Measurements from ENCODE around the gene GRK6. TPM values are rescaled to one million over a fixed set of nuclear protein-coding genes. Genes with fewer than 3 reads are reported as not detected.

Gene GRK6
- polyA plus RNA-seq, 1 donor from 2014 or later = 22.6 TPM

GRCh38 chr5:177399997-177400868, 26.2 kb upstream of the GRK6 start, which contains the start of gene PFN3:
TSS of gene PFN3 (minus strand) at chr5:177400661. CDS start at chr5:177400576, 85 bp downstream.
- Histone ChIP-seq H3K4me3 (ENCODE audit: low read length) (no peak within 1 kb of the TSS), H3K4me2 (ENCODE audit: low read length) (no peak within 1 kb of the TSS), H3K9me2 (ENCODE audit: insufficient read depth, low read length) (no peaks in the 10 kb centered on the region), H3K9me3 (ENCODE audit: low read length) (no peaks in the 10 kb centered on the region), H3K79me2 (replicated peaks; ENCODE audit: insufficient read depth, low read length) (no peaks in the 10 kb centered on the region), H3K36me3 (ENCODE audit: insufficient read depth, low read length) (no peaks in the 10 kb centered on the region), H4K20me1 (ENCODE audit: insufficient read depth) (no peaks in the 10 kb centered on the region), H3F3A (ENCODE audit: insufficient read depth, low read length, poor library complexity, severe bottlenecking) (no peaks in the 10 kb centered on the region), H2AFZ (ENCODE audit: low read depth, low read length) (no peak within 1 kb of the TSS), H3K27me3 (ENCODE audit: insufficient read depth, low read depth, low read length) (peaks cover 42% of the 10 kb centered on the region), H3K27ac (ENCODE audit: low read length) (no peak within 1 kb of the TSS), H3K9ac (ENCODE audit: low read length) (no peak within 1 kb of the TSS)
- TF ChIP-seq EZH2 (IDR thresholded peaks at IDR 0.05; ENCODE audit: borderline replicate concordance, insufficient read depth, low read length, poor library complexity, severe bottlenecking) (no peak), RAD21 (conservative IDR thresholded peaks at IDR 0.05) (no peak), TAF1 (IDR thresholded peaks at IDR 0.05; ENCODE audit: low read depth) (no peak), POLR2AphosphoS5 (IDR thresholded peaks at IDR 0.05) (no peak), EP300 (conservative IDR thresholded peaks at IDR 0.05; ENCODE audit: poor library complexity, severe bottlenecking) (no peak), MXI1 (conservative IDR thresholded peaks at IDR 0.05; ENCODE audit: poor library complexity, severe bottlenecking) (no peak), CTCF (IDR thresholded peaks at IDR 0.05; ENCODE audit: poor library complexity, severe bottlenecking) (no peak), SMC3 (conservative IDR thresholded peaks at IDR 0.05; ENCODE audit: poor library complexity) (no peak)
- TF ChIP-seq, protein P1, sequence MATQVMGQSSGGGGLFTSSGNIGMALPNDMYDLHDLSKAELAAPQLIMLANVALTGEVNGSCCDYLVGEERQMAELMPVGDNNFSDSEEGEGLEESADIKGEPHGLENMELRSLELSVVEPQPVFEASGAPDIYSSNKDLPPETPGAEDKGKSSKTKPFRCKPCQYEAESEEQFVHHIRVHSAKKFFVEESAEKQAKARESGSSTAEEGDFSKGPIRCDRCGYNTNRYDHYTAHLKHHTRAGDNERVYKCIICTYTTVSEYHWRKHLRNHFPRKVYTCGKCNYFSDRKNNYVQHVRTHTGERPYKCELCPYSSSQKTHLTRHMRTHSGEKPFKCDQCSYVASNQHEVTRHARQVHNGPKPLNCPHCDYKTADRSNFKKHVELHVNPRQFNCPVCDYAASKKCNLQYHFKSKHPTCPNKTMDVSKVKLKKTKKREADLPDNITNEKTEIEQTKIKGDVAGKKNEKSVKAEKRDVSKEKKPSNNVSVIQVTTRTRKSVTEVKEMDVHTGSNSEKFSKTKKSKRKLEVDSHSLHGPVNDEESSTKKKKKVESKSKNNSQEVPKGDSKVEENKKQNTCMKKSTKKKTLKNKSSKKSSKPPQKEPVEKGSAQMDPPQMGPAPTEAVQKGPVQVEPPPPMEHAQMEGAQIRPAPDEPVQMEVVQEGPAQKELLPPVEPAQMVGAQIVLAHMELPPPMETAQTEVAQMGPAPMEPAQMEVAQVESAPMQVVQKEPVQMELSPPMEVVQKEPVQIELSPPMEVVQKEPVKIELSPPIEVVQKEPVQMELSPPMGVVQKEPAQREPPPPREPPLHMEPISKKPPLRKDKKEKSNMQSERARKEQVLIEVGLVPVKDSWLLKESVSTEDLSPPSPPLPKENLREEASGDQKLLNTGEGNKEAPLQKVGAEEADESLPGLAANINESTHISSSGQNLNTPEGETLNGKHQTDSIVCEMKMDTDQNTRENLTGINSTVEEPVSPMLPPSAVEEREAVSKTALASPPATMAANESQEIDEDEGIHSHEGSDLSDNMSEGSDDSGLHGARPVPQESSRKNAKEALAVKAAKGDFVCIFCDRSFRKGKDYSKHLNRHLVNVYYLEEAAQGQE (IDR thresholded peaks at IDR 0.05; ENCODE audit: borderline replicate concordance) = no peak

GRCh38 chr5:177402271-177403043, 24.0 kb upstream of the GRK6 start:
- peak overlapping the region; percentile 55 for H3K9ac ChIP-seq (ENCODE audit: low read length)
- H3F3A ChIP-seq (ENCODE audit: insufficient read depth, low read length, poor library complexity, severe bottlenecking) = no peaks in the 10 kb centered on the region
- H3K9me2 ChIP-seq (ENCODE audit: insufficient read depth, low read length) = no peaks in the 10 kb centered on the region
- no peaks in the 10 kb centered on the region for H4K20me1 ChIP-seq (ENCODE audit: insufficient read depth)
- TF ChIP-seq EP300 (conservative IDR thresholded peaks at IDR 0.05; ENCODE audit: poor library complexity, severe bottlenecking) = no peak
- peak; percentile 79 for TF ChIP-seq CTCF (IDR thresholded peaks at IDR 0.05; ENCODE audit: poor library complexity, severe bottlenecking)
- no peak for TF ChIP-seq MXI1 (conservative IDR thresholded peaks at IDR 0.05; ENCODE audit: poor library complexity, severe bottlenecking)
- TF ChIP-seq TAF1 (IDR thresholded peaks at IDR 0.05; ENCODE audit: low read depth) = no peak
- TF ChIP-seq RAD21 (conservative IDR thresholded peaks at IDR 0.05) = peak; percentile 65
- TF ChIP-seq EZH2 (IDR thresholded peaks at IDR 0.05; ENCODE audit: borderline replicate concordance, insufficient read depth, low read length, poor library complexity, severe bottlenecking) = no peak
- TF ChIP-seq POLR2AphosphoS5 (IDR thresholded peaks at IDR 0.05) = peak; percentile 49
- TF ChIP-seq, protein P1 (IDR thresholded peaks at IDR 0.05; ENCODE audit: borderline replicate concordance) = no peak
- peak; percentile 75 for TF ChIP-seq SMC3 (conservative IDR thresholded peaks at IDR 0.05; ENCODE audit: poor library complexity)
- no peak overlapping the region for H3K4me2 ChIP-seq (ENCODE audit: low read length)
- H2AFZ ChIP-seq (ENCODE audit: low read depth, low read length) = peak overlapping the region; percentile 63
- H3K36me3 ChIP-seq (ENCODE audit: insufficient read depth, low read length) = no peaks in the 10 kb centered on the region
- H3K4me3 ChIP-seq (ENCODE audit: low read length) = peak overlapping the region; percentile 65
- no peaks in the 10 kb centered on the region for H3K79me2 ChIP-seq (replicated peaks; ENCODE audit: insufficient read depth, low read length)
- peak overlapping the region; percentile 34 for H3K27ac ChIP-seq (ENCODE audit: low read length)
- H3K27me3 ChIP-seq (ENCODE audit: insufficient read depth, low read depth, low read length) = peaks cover 42% of the 10 kb centered on the region
- no peaks in the 10 kb centered on the region for H3K9me3 ChIP-seq (ENCODE audit: low read length)

Data from neural cell (in vitro differentiated cells).